ENCODE results near the gene TMEM109. TPM values are rescaled to one million over a fixed set of nuclear protein-coding genes. Genes with fewer than 3 reads are reported as not detected.
"Not testable (repeated sequence)": the region's sequence is repeated elsewhere in the genome, so short reads cannot be mapped to it uniquely, and the experiment has no call there.

TMEM109 gene
- total and polyA plus RNA-seq, 4 experiments from 2014 or later, result 66.9 to 333 (median 131) TPM

- Mint-ChIP-seq H3K4me3 (peak overlapping the region; percentile 82 to 94 (median 91)), H3K27me3 (no peaks in the 10 kb centered on the region), H3K4me1 (peaks cover 16 to 53% (median 35%) of the 10 kb centered on the region in 4 donors), H3K27ac (peak overlapping the region; percentile 60 to 99 (median 91)), H3K36me3 (peaks cover 11 to 47% of the 10 kb centered on the region in 2 donors), H3K9me3 (no peaks in the 10 kb centered on the region)
- H3K27ac ChIP-seq (ENCODE audit: low read depth, low read length), result peak overlapping the region; percentile 85
- peak overlapping the region; percentile 85 for H3K4me3 ChIP-seq (ENCODE audit: low read length in 2 of 2)
- intact Hi-C loops (cut with micrococcal nuclease), result loop anchor here (1.0 to 2.0 kb wide), 4 partner anchors 9 to 427 kb away; partner anchors contain the start of genes DDB1, TKFC, TMEM109 and VPS37C
- CTCF ChIA-PET (ENCODE audit: partially characterized antibody), result interaction anchor here (1.0 to 9.7 kb wide), 8 partner anchors 8 to 281 kb away, joined by 3 to 117 read pairs (median 4); partner anchors contain the start of gene TMEM109
- peaks cover 33% of the 10 kb centered on the region for H3K4me1 ChIP-seq (ENCODE audit: insufficient read depth, low read length)
- H3K9me3 ChIP-seq (ENCODE audit: control insufficient read depth in 1 of 2, low read length in 2 of 2), result no peaks in the 10 kb centered on the region
- POLR2A ChIA-PET (ENCODE audit: partially characterized antibody), result interaction anchor here (0.8 to 7.9 kb wide), 17 partner anchors 8 to 254 kb away, joined by 3 to 111 read pairs (median 4); partner anchors contain the start of genes CD6 and TMEM109
- DNase-seq, result peak in 4 of 5 donors; percentile 12 to 64 (median 34)
- peaks cover 26% of the 10 kb centered on the region for H3K36me3 ChIP-seq (ENCODE audit: insufficient read depth, low read length)
- H3K27me3 ChIP-seq (ENCODE audit: insufficient read depth, low read length), result no peaks in the 10 kb centered on the region
Observed at GRCh38 chr11:60905551-60906113, 8.3 kb upstream of the TMEM109 start.

- peak; percentile 99 to 100 (median 99) for DNase-seq
- intact Hi-C loops (cut with micrococcal nuclease), result loop anchor here (1.0 to 2.0 kb wide), 4 partner anchors 8 to 426 kb away; partner anchors contain the start of genes DDB1, TKFC, TMEM109 and VPS37C
- Mint-ChIP-seq H3K4me1 (peaks cover 19 to 60% (median 38%) of the 10 kb centered on the region in 4 donors), H3K9me3 (no peaks in the 10 kb centered on the region), H3K36me3 (peaks cover 11 to 39% of the 10 kb centered on the region in 2 donors), H3K4me3 (peak within 1 kb of the TSS; percentile 82 to 94 (median 91)), H3K27ac (peak within 1 kb of the TSS; percentile 94 to 99 (median 99)), H3K27me3 (no peaks in the 10 kb centered on the region)
- H3K27ac ChIP-seq (ENCODE audit: low read depth, low read length), result peak within 1 kb of the TSS; percentile 85
- CTCF ChIA-PET (ENCODE audit: partially characterized antibody), result interaction anchor here (1.1 to 9.7 kb wide), 6 partner anchors 8 to 281 kb away, joined by 3 to 117 read pairs (median 4); partner anchors contain the start of gene TMEM109
- H3K27me3 ChIP-seq (ENCODE audit: insufficient read depth, low read length), result no peaks in the 10 kb centered on the region
- H3K36me3 ChIP-seq (ENCODE audit: insufficient read depth, low read length), result peaks cover 21% of the 10 kb centered on the region
- POLR2A ChIA-PET (ENCODE audit: partially characterized antibody), result interaction anchor here (0.7 to 7.9 kb wide), 18 partner anchors 8 to 254 kb away, joined by 3 to 111 read pairs (median 4); partner anchors contain the start of genes CD6 and TMEM109
- peak within 1 kb of the TSS; percentile 85 for H3K4me3 ChIP-seq (ENCODE audit: low read length in 2 of 2)
- no peaks in the 10 kb centered on the region for H3K9me3 ChIP-seq (ENCODE audit: control insufficient read depth in 1 of 2, low read length in 2 of 2)
- peaks cover 38% of the 10 kb centered on the region for H3K4me1 ChIP-seq (ENCODE audit: insufficient read depth, low read length)
Observed at GRCh38 chr11:60906132-60906972, 7.6 kb upstream of the TMEM109 start, which contains the start of gene PRPF19. PRPF19 (minus strand) TSS chr11:60906585; CDS start chr11:60906382, 203 bp downstream.

- ChIA-PET CTCF (ENCODE audit: partially characterized antibody) (interaction anchor here (2.8 kb wide), 1 partner anchor 9 kb away, joined by 15 read pairs; no protein-coding TSS in a partner anchor), POLR2A (ENCODE audit: partially characterized antibody) (no interaction called here)
- Mint-ChIP-seq H3K27me3 (no peaks in the 10 kb centered on the region), H3K36me3 (peaks cover 0 to 16% of the 10 kb centered on the region in 2 donors), H3K27ac (peak overlapping the region in 3 of 7 donors; percentile 38 to 94 (median 40)), H3K9me3 (no peaks in the 10 kb centered on the region), H3K4me1 (peaks cover 30 to 79% (median 52%) of the 10 kb centered on the region in 4 donors), H3K4me3 (no peak overlapping the region)
- peaks cover 54% of the 10 kb centered on the region for H3K4me1 ChIP-seq (ENCODE audit: insufficient read depth, low read length)
- H3K9me3 ChIP-seq (ENCODE audit: control insufficient read depth in 1 of 2, low read length in 2 of 2), result no peaks in the 10 kb centered on the region
- no peak overlapping the region for H3K27ac ChIP-seq (ENCODE audit: low read depth, low read length)
- intact Hi-C loops (cut with micrococcal nuclease), result no loop called here
- H3K27me3 ChIP-seq (ENCODE audit: insufficient read depth, low read length), result no peaks in the 10 kb centered on the region
- H3K36me3 ChIP-seq (ENCODE audit: insufficient read depth, low read length), result no peaks in the 10 kb centered on the region
- no peak for DNase-seq
- H3K4me3 ChIP-seq (ENCODE audit: low read length in 2 of 2), result no peak overlapping the region
Observed at GRCh38 chr11:60908803-60909202, 5.2 kb upstream of the TMEM109 start.

- POLR2A ChIA-PET (ENCODE audit: partially characterized antibody); H3K36me3 ChIP-seq (ENCODE audit: insufficient read depth, low read length); DNase-seq; H3K4me3 Mint-ChIP-seq; intact Hi-C loops (cut with micrococcal nuclease); H3K4me3 ChIP-seq (ENCODE audit: low read length in 2 of 2); H3K27me3 Mint-ChIP-seq; H3K27ac ChIP-seq (ENCODE audit: low read depth, low read length); H3K9me3 Mint-ChIP-seq; H3K27me3 ChIP-seq (ENCODE audit: insufficient read depth, low read length); H3K9me3 ChIP-seq (ENCODE audit: control insufficient read depth in 1 of 2, low read length in 2 of 2): not testable (repeated sequence)
- H3K27ac Mint-ChIP-seq, result peak overlapping the region in 3 of 7 donors; percentile 6 to 31 (median 28)
- peaks cover 0 to 13% of the 10 kb centered on the region in 2 donors for H3K36me3 Mint-ChIP-seq
- CTCF ChIA-PET (ENCODE audit: partially characterized antibody), result interaction anchor here (2.8 kb wide), 1 partner anchor 10 kb away, joined by 15 read pairs; no protein-coding TSS in a partner anchor
- peaks cover 27 to 75% (median 46%) of the 10 kb centered on the region in 4 donors for H3K4me1 Mint-ChIP-seq
- peaks cover 44% of the 10 kb centered on the region for H3K4me1 ChIP-seq (ENCODE audit: insufficient read depth, low read length)
Observed at GRCh38 chr11:60909680-60910280, 4.2 kb upstream of the TMEM109 start.

- Mint-ChIP-seq H3K36me3 (peaks cover 0 to 12% of the 10 kb centered on the region in 2 donors), H3K9me3 (no peaks in the 10 kb centered on the region), H3K27ac (peak overlapping the region in 2 of 7 donors; percentile 11 to 87), H3K4me3 (peak overlapping the region in 1 of 8 donors; percentile 31), H3K4me1 (peaks cover 26 to 75% (median 45%) of the 10 kb centered on the region in 4 donors), H3K27me3 (no peaks in the 10 kb centered on the region)
- intact Hi-C loops (cut with micrococcal nuclease), result no loop called here
- no peak overlapping the region for H3K4me3 ChIP-seq (ENCODE audit: low read length in 2 of 2)
- H3K27me3 ChIP-seq (ENCODE audit: insufficient read depth, low read length), result no peaks in the 10 kb centered on the region
- peaks cover 44% of the 10 kb centered on the region for H3K4me1 ChIP-seq (ENCODE audit: insufficient read depth, low read length)
- H3K27ac ChIP-seq (ENCODE audit: low read depth, low read length), result no peak overlapping the region
- no peak for DNase-seq
- ChIA-PET POLR2A (ENCODE audit: partially characterized antibody) (no interaction called here), CTCF (ENCODE audit: partially characterized antibody) (no interaction called here)
- H3K9me3 ChIP-seq (ENCODE audit: control insufficient read depth in 1 of 2, low read length in 2 of 2), result no peaks in the 10 kb centered on the region
- no peaks in the 10 kb centered on the region for H3K36me3 ChIP-seq (ENCODE audit: insufficient read depth, low read length)
Observed at GRCh38 chr11:60910281-60910687, 3.7 kb upstream of the TMEM109 start.

GRCh38 chr11:60910711-60911380, 3.1 kb upstream of the TMEM109 start:
- POLR2A ChIA-PET (ENCODE audit: partially characterized antibody), result no interaction called here
- no peaks in the 10 kb centered on the region for H3K36me3 ChIP-seq (ENCODE audit: insufficient read depth, low read length)
- H3K4me1 ChIP-seq (ENCODE audit: insufficient read depth, low read length), result peaks cover 43% of the 10 kb centered on the region
- peaks cover 0 to 11% of the 10 kb centered on the region in 2 donors for H3K36me3 Mint-ChIP-seq
- DNase-seq, result no peak
- H3K4me1 Mint-ChIP-seq, result peaks cover 29 to 75% (median 45%) of the 10 kb centered on the region in 4 donors
- no peaks in the 10 kb centered on the region for H3K9me3 ChIP-seq (ENCODE audit: control insufficient read depth in 1 of 2, low read length in 2 of 2)
- CTCF ChIA-PET (ENCODE audit: partially characterized antibody), result no interaction called here
- no peaks in the 10 kb centered on the region for H3K27me3 Mint-ChIP-seq
- no peaks in the 10 kb centered on the region for H3K27me3 ChIP-seq (ENCODE audit: insufficient read depth, low read length)
- H3K27ac Mint-ChIP-seq, result peak overlapping the region in 5 of 7 donors; percentile 16 to 98 (median 87)
- no peak overlapping the region for H3K4me3 ChIP-seq (ENCODE audit: low read length in 2 of 2)
- intact Hi-C loops (cut with micrococcal nuclease), result no loop called here
- peak overlapping the region in 2 of 8 donors; percentile 14 to 31 for H3K4me3 Mint-ChIP-seq
- no peaks in the 10 kb centered on the region for H3K9me3 Mint-ChIP-seq
- H3K27ac ChIP-seq (ENCODE audit: low read depth, low read length), result no peak overlapping the region
